Natural killer cell (primary cell): ENCODE results near the gene MIOX. TPM values are rescaled to one million over a fixed set of nuclear protein-coding genes. Genes with fewer than 3 reads are reported as not detected.

Experiments
- ATAC-seq, 3 donors: fragments of 150-1000 bp in 2 of 3; fragments of 200-7000 bp in 1 of 3; cut with Tn5 transposase; 1 replicate in 1 of 3; 2 replicates in 2 of 3; pipeline ENCODE4 v1.10.0; 2021; ENCODE audit warnings: mild to moderate bottlenecking in 2 of 3, moderate library complexity in 2 of 3
- DNase-seq, 2 donors: peaks; one replicate each; pipeline versions ENCODE4 v3.0.0 to v3.0.0-alpha.2; 2013 to 2021; ENCODE audit warnings: mixed read lengths in 1 of 2
- H3K27ac ChIP-seq: one replicate; pipeline ENCODE4 v1.5.1; 2013; ENCODE audit warnings: mild to moderate bottlenecking, low read length
- H3K27me3 ChIP-seq: one replicate; pipeline ENCODE4 v1.6.1; 2013; ENCODE audit warnings: low read length; ENCODE audit not compliant: control insufficient read depth, insufficient read depth
- H3K36me3 ChIP-seq: one replicate; pipeline ENCODE4 v1.6.1; 2013; ENCODE audit warnings: low read length; ENCODE audit not compliant: control insufficient read depth, insufficient read depth
- H3K4me1 ChIP-seq: one replicate; pipeline ENCODE4 v1.6.1; 2013; ENCODE audit warnings: low read length; ENCODE audit not compliant: control insufficient read depth, insufficient read depth
- H3K4me3 ChIP-seq: one replicate; pipeline ENCODE4 v1.5.1; 2013; ENCODE audit warnings: low read length
- H3K9me3 ChIP-seq: one replicate; pipeline ENCODE4 v1.6.1; 2013; ENCODE audit warnings: low read length; ENCODE audit not compliant: control insufficient read depth, insufficient read depth
- H3K27ac Mint-ChIP-seq, 2 donors: one replicate each; pipeline ENCODE4 v1.8.0; 2022; ENCODE audit warnings: mild to moderate bottlenecking in 2 of 2, mixed read lengths in 2 of 2, moderate library complexity in 1 of 2
- H3K27me3 Mint-ChIP-seq, 2 donors: one replicate each; pipeline ENCODE4 v1.8.0; 2022; ENCODE audit warnings: low read depth in 2 of 2, mixed read lengths in 2 of 2
- H3K36me3 Mint-ChIP-seq: one replicate; pipeline ENCODE4 v1.8.0; 2022; ENCODE audit warnings: mixed read lengths
- H3K4me1 Mint-ChIP-seq, 2 donors: one replicate each; pipeline ENCODE4 v1.8.0; 2022; ENCODE audit warnings: mixed read lengths in 2 of 2
- H3K4me3 Mint-ChIP-seq: one replicate; pipeline ENCODE4 v1.8.0; 2022; ENCODE audit warnings: mild to moderate bottlenecking, moderate library complexity, mixed read lengths
- H3K9me3 Mint-ChIP-seq, 2 donors: one replicate each; pipeline ENCODE4 v1.8.0; 2022; ENCODE audit warnings: mixed read lengths in 2 of 2
- WGBS: methylation state at CpG from one replicate; pipeline ENCODE4 v1.1.7; 2013; ENCODE audit warnings: missing lambda C conversion rate; ENCODE audit not compliant: insufficient coverage; 5-methylcytosine and 5-hydroxymethylcytosine counted together
- intact Hi-C: fragments of 100-400 bp; cut with micrococcal nuclease; formaldehyde crosslinking; loops from one replicate; pipeline ENCODE4 v1.14.2; 2022
- total RNA-seq, 4 donors: library from RNA; stranded (reverse); fragments of 120-200 nt in 1 of 4; gene quantifications; one replicate each; pipeline versions ENCODE4 v1.2.3 to v1.2.4, GENCODE V29; 2013 to 2022
- TF ChIP-seq, protein P1 (sequence below): fragments of 200-600 bp; IDR thresholded peaks from one replicate; pipeline ENCODE4 v1.8.0; 2022; ENCODE audit warnings: antibody characterized with exemption

Gene MIOX
- total RNA-seq, 3 donors from 2014 or later (not counting 1 experiment from before 2014, with no cell fraction given): 0.23 TPM; not detected in 2

DNA sequence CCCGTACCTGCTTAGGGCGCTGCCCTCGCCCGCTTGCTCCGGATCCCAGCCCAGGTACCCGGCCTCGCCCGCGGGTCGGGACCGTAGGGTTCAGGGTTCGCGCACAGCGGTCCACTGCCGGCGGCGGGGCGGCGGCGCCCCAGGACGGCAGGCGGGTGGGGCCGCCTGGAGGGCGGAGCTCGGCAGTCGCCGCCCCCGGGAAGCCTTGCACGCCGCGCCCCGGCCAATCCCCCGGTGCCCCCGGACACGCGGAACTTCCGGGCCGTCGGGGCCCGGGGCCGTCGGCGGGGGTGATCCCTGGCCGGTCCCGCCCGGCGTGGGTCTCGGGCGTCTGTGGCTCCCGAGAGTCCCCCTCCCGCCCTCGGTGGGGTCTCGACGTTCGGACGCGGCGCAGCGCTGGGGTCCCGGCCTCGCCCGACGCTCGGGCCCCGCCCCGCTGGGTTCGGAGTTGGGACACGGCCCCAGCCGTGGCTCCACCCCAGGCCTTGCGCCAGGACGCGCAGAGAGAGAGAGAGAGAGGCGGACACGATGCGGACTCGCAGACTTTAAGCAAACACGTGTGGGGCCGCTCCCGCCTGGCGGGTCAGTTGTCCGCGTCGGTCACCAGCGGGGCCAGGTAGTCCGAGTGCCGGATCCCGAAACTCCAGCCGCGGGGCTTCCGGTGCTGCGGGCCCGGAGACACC lies 43.4 kb downstream of the MIOX start, which contains the start of gene TYMP:
TSS of gene TYMP (minus strand) at position 116 of the 683 bp plus-strand sequence. CDS start 303 bp downstream, outside the sequence.
- no peaks in the 10 kb centered on the region for H3K9me3 ChIP-seq
- H3K27ac ChIP-seq: peak within 1 kb of the TSS; percentile 95
- no peaks in the 10 kb centered on the region for H3K27me3 ChIP-seq
- WGBS: under 1% methylated on average over 92 of the region's 92 CpGs
- Mint-ChIP-seq H3K4me1 (peaks cover 25 to 41% of the 10 kb centered on the region in 2 donors), H3K27me3 (peaks cover 0 to 13% of the 10 kb centered on the region in 2 donors), H3K27ac (peak within 1 kb of the TSS; percentile 94 to 96), H3K36me3 (no peaks in the 10 kb centered on the region), H3K9me3 (no peaks in the 10 kb centered on the region), H3K4me3 (peak within 1 kb of the TSS; percentile 94)
- TF ChIP-seq, protein P1, sequence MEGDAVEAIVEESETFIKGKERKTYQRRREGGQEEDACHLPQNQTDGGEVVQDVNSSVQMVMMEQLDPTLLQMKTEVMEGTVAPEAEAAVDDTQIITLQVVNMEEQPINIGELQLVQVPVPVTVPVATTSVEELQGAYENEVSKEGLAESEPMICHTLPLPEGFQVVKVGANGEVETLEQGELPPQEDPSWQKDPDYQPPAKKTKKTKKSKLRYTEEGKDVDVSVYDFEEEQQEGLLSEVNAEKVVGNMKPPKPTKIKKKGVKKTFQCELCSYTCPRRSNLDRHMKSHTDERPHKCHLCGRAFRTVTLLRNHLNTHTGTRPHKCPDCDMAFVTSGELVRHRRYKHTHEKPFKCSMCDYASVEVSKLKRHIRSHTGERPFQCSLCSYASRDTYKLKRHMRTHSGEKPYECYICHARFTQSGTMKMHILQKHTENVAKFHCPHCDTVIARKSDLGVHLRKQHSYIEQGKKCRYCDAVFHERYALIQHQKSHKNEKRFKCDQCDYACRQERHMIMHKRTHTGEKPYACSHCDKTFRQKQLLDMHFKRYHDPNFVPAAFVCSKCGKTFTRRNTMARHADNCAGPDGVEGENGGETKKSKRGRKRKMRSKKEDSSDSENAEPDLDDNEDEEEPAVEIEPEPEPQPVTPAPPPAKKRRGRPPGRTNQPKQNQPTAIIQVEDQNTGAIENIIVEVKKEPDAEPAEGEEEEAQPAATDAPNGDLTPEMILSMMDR: no peak
- no peaks in the 10 kb centered on the region for H3K36me3 ChIP-seq
- ATAC-seq (peak; percentile 11 to 45 (median 23)), DNase-seq (peak; percentile 62 to 78)
- H3K4me1 ChIP-seq: peaks cover 65% of the 10 kb centered on the region
- peak within 1 kb of the TSS; percentile 80 for H3K4me3 ChIP-seq
- intact Hi-C loops: loop anchor here (2.0 to 5.0 kb wide), 2 partner anchors 15 to 32 kb away; partner anchors contain the start of genes KLHDC7B and SYCE3

DNA sequence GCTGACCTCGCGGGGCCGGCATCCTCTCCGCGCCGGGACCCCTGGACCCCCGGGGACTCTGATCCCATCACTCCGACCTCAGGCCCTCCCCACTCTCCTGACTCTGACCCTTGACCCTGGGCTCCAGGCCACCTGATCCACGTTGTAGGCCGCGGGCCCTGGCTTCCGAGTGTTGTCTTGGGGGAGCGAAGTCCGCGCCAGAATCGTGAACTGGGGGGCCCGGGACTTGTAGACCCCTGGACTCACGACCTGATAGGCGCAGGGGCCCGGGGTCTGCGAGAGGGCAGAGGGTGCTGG lies 43.9 kb downstream of the MIOX start:
- Mint-ChIP-seq H3K27ac (peak overlapping the region; percentile 94 to 96), H3K27me3 (peaks cover 0 to 13% of the 10 kb centered on the region in 2 donors), H3K36me3 (no peaks in the 10 kb centered on the region), H3K4me1 (peaks cover 24 to 40% of the 10 kb centered on the region in 2 donors), H3K9me3 (no peaks in the 10 kb centered on the region), H3K4me3 (peak overlapping the region; percentile 94)
- no peaks in the 10 kb centered on the region for H3K9me3 ChIP-seq
- no peaks in the 10 kb centered on the region for H3K36me3 ChIP-seq
- peak in 2 of 3 donors; percentile 0 to 2 for ATAC-seq
- DNase-seq: no peak
- peak overlapping the region; percentile 95 for H3K27ac ChIP-seq
- H3K4me3 ChIP-seq: peak overlapping the region; percentile 80
- WGBS: under 1% methylated on average over 21 of the region's 21 CpGs
- TF ChIP-seq, protein P1: no peak
- peaks cover 64% of the 10 kb centered on the region for H3K4me1 ChIP-seq
- no peaks in the 10 kb centered on the region for H3K27me3 ChIP-seq
- intact Hi-C loops: loop anchor here (2.0 kb wide), 1 partner anchor 14 kb away; the partner anchor contains the start of gene KLHDC7B

DNA sequence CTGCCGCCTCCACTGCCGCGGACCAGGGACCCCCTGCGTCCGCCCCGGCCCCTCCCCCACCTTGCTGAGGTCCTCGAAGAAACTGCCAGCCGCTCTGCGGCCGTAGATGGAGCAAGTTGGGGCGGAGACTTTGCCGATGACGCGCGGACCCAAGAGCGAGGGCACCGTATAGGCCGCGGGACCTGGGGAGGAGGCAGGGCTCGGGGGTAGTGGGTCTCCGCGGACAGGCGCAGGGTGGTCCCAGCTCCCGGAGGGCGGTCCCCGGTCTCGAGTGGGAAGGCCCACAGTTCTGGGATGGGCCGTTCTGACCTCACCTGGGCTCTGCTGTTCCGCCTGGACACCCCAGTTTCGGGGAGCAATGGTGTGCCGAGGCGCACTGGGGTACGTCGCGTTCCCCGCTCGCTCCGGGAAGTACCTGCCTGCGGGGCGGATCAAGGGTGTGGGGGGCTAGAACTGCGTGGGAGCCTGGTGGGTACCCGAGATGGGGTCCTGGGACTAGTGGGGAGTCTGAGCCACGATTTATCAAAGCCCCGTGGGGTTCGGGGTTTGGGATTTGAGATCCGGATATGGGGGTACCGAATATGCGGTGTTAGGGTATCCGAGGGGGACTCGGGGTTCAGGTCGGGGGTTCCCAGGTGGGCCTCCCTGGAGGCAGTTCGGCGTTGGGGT lies 44.4 kb downstream of the MIOX start:
- DNase-seq (peak; percentile 77 to 87), ATAC-seq (peak; percentile 57 to 73 (median 60))
- intact Hi-C loops: loop anchor here (1.0 to 2.0 kb wide), 2 partner anchors 8 to 14 kb away; partner anchors contain the start of gene KLHDC7B
- Histone ChIP-seq H3K9me3 (no peaks in the 10 kb centered on the region), H3K4me1 (peaks cover 64% of the 10 kb centered on the region), H3K4me3 (peak overlapping the region; percentile 80), H3K36me3 (no peaks in the 10 kb centered on the region), H3K27me3 (no peaks in the 10 kb centered on the region), H3K27ac (peak overlapping the region; percentile 95)
- Mint-ChIP-seq H3K27me3 (peaks cover 0 to 13% of the 10 kb centered on the region in 2 donors), H3K27ac (peak overlapping the region; percentile 94 to 96), H3K36me3 (no peaks in the 10 kb centered on the region), H3K4me1 (peaks cover 24 to 40% of the 10 kb centered on the region in 2 donors), H3K4me3 (peak overlapping the region; percentile 94), H3K9me3 (no peaks in the 10 kb centered on the region)
- under 1% methylated on average over 53 of the region's 53 CpGs for WGBS
- TF ChIP-seq, protein P1: no peak
